Endothelial cell (in vitro differentiated cells): ENCODE data around the gene PP2D1. TPM values are rescaled to one million over a fixed set of nuclear protein-coding genes. Genes with fewer than 3 reads are reported as not detected.
A peak's percentile ranks its signal among the peaks of the same experiment; 100 is the strongest.

Source experiments
- DNase-seq: peaks from one replicate; pipeline ENCODE4 v3.0.0; 2021; ENCODE audit warnings: low spot score
- H3K27ac Mint-ChIP-seq: one replicate; pipeline ENCODE4 v1.8.0; 2021; ENCODE audit warnings: mixed read lengths, inconsistent platforms; ENCODE audit not compliant: unreplicated experiment
- H3K27me3 Mint-ChIP-seq: one replicate; pipeline ENCODE4 v1.8.0; 2021; ENCODE audit warnings: mild to moderate bottlenecking, moderate library complexity, mixed read lengths, inconsistent platforms; ENCODE audit not compliant: unreplicated experiment
- H3K36me3 Mint-ChIP-seq: one replicate; pipeline ENCODE4 v1.8.0; 2021; ENCODE audit warnings: mild to moderate bottlenecking, low read depth, mixed read lengths, inconsistent platforms; ENCODE audit not compliant: unreplicated experiment
- H3K4me1 Mint-ChIP-seq: one replicate; pipeline ENCODE4 v1.8.0; 2021; ENCODE audit warnings: mild to moderate bottlenecking, mixed read lengths, inconsistent platforms; ENCODE audit not compliant: unreplicated experiment
- H3K4me3 Mint-ChIP-seq: one replicate; pipeline ENCODE4 v1.8.0; 2021; ENCODE audit warnings: mild to moderate bottlenecking, mixed read lengths, inconsistent platforms; ENCODE audit not compliant: unreplicated experiment
- H3K9me3 Mint-ChIP-seq: one replicate; pipeline ENCODE4 v1.8.0; 2021; ENCODE audit warnings: mixed read lengths, inconsistent platforms; ENCODE audit not compliant: unreplicated experiment
- CTCF ChIP-seq: fragments of 200-600 bp; sonication (generic); IDR thresholded peaks from one replicate; pipeline ENCODE4 v1.5.0; 2021; ENCODE audit warnings: antibody characterized with exemption; ENCODE audit not compliant: unreplicated experiment
- total RNA-seq: library from RNA; stranded (reverse); fragmentation: NEBNext Ultra II Directional; extraction: Animal tissue kit (Norgen Biotek cat#: 25700); gene quantifications from one replicate; pipeline ENCODE4 v1.2.1, GENCODE V29; 2021; ENCODE audit not compliant: unreplicated experiment

PP2D1 gene
- total RNA-seq, 1 donor from 2014 or later: not detected

- Mint-ChIP-seq H3K9me3 (no peaks in the 10 kb centered on the region), H3K27me3 (peaks cover 11% of the 10 kb centered on the region), H3K4me1 (peaks cover 6% of the 10 kb centered on the region), H3K36me3 (no peaks in the 10 kb centered on the region), H3K4me3 (no peak overlapping the region), H3K27ac (no peak overlapping the region)
- no peak for TF ChIP-seq CTCF
- no peak for DNase-seq
These were observed 71.4 kb downstream of the PP2D1 start for GRCh38 chr3:19940643-19941042.

GRCh38 chr3:19938295-19938627 is 73.8 kb downstream of the PP2D1 start:
- TF ChIP-seq CTCF: no peak
- peaks cover 12% of the 10 kb centered on the region for H3K4me1 Mint-ChIP-seq
- peaks cover 4% of the 10 kb centered on the region for H3K36me3 Mint-ChIP-seq
- no peaks in the 10 kb centered on the region for H3K9me3 Mint-ChIP-seq
- no peak overlapping the region for H3K4me3 Mint-ChIP-seq
- H3K27ac Mint-ChIP-seq: peak overlapping the region; percentile 84
- H3K27me3 Mint-ChIP-seq: peaks cover 11% of the 10 kb centered on the region
- no peak for DNase-seq

- H3K4me3 Mint-ChIP-seq: no peak overlapping the region
- no peak for TF ChIP-seq CTCF
- H3K9me3 Mint-ChIP-seq: no peaks in the 10 kb centered on the region
- DNase-seq: no peak
- H3K27ac Mint-ChIP-seq: no peak overlapping the region
- H3K27me3 Mint-ChIP-seq: peaks cover 11% of the 10 kb centered on the region
- peaks cover 4% of the 10 kb centered on the region for H3K36me3 Mint-ChIP-seq
- peaks cover 12% of the 10 kb centered on the region for H3K4me1 Mint-ChIP-seq
These were observed 74.4 kb downstream of the PP2D1 start for GRCh38 chr3:19937459-19938294.

Other genes with a start within 250 kb of the PP2D1 start
- gene EFHB, start 78.0 kb downstream of the PP2D1 start, total RNA-seq: 1.6 TPM
- gene RAB5A, start 65.2 kb downstream of the PP2D1 start, total RNA-seq: 84.5 TPM
- gene KAT2B, start 28.2 kb upstream of the PP2D1 start, total RNA-seq: 15.9 TPM
- 8.1 TPM for gene SGO1, start 173.9 kb upstream of the PP2D1 start, total RNA-seq